HG03064 (cell line): Measurements from ENCODE around the gene C2.
"Not testable (repeated sequence)": the region's sequence is repeated elsewhere in the genome, so short reads cannot be mapped to it uniquely, and the experiment has no call there.

Experiments used
- ATAC-seq: cut with Tn5 transposase; IDR thresholded peaks from one replicate; pipeline ENCODE4 v1.9.1; 2021; ENCODE audit warnings: low read depth; ENCODE audit not compliant: unreplicated experiment

C2 gene

DNA sequence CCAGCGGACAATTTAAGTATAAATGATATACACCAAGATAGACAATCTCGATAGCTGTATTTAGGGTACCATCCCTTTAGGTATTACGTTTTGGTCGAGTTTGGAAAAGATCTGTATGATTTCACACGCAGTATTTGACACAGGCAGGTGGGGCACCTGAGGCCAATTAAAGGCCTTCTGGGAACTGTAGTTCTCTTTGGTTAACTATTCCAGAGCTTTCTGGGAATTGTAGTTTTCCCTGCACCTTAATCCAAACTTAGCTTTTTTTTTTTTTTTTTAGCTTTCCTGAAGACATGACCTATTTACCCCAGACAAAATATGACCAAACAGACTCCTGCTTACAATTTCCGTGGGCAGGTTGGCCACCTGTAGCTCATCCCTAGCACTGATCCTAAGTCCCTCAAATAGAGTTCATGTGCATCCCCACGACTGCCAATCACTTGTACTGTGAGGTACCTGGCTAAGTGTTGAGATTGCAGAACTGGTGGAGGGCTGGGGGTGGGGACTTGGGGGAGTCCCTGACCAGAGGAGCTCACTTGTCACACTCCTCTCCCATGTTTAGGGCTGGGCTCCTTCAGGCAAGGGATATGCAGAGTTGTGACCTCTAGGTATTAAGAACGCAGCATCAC lies 29.0 kb upstream of the C2 start:
- no peak for ATAC-seq

DNA sequence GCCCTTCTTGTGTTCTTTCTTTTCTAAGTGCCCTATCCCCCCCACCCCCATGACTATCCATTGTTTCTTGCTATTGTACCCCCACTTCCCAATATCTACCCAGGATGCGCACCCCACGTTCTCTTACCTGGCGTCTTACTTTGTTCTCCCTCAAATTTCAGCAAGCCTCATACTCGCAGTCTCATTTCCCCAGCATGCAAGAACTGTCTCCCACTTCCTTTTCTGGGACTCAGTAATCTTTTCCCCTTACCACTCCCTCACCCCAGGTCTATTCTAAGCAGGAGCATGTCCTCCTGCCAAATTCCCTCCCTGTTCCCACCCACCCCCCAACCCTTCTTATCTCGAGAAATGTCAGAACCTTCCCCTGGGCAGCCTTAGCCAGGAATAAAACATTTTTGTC lies 28.3 kb upstream of the C2 start:
- ATAC-seq: no peak

GRCh38 chr6:31899882-31900722 lies 27.4 kb upstream of the C2 start:
- ATAC-seq: no peak

DNA sequence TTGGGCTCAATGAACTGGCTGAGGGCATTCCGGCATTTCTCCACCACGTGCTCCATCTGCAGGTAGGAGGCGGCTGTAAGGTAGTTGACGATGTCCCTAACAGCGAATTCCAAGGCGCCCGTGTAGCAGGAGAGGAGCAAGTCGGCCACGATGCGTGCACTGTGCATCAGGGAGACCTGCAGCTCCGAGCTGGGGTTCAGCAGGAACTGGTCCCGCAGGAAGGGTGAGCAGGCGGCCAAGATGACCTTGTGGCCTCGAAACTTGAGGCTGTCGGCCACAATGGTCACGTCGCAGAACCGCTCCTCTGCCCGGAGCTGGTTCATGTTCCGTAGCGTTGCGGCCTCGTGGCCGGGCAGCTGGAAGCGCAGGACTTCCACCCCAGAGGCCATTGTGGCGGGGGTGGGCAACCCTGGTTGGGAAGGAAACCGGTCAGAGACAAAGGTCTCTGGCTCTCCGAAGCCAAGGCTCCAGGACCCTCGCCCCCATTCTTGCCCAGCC lies 26.6 kb upstream of the C2 start:
- no peak for ATAC-seq

DNA sequence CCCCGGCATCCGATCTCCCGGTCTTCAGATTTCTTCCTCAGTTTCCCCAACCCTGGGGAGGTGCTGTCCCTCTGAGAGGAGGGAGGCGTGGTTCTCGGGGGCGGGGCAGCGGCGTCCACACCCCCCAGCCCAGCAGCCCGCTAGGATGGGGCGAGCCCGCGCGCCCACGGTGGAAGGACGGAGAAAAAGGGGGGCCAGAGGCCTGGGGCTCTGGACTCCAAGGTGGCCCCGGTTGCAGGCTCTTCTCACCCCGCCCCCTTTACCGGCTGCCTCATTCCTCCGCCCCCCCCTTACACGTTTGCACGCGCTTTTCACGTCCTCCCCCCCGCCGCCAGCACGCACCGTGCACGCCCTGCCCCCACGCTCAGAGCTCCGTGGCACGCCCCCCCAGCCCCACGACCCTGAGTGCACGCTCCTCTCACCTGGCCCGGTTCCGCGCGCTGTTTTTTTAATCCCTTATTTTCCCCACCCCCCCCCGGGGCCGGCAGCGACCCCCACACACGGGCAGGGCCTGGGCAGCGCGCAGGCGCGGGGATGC lies 26.0 kb upstream of the C2 start:
- ATAC-seq: no peak

GRCh38 chr6:31901953-31902643 lies 25.4 kb upstream of the C2 start, which contains the start of gene ZBTB12:
Gene ZBTB12 (minus strand): TSS chr6:31902086. CDS start chr6:31901305, 781 bp downstream.
- no peak for ATAC-seq

- no peak for ATAC-seq
These were observed 23.6 kb upstream of the C2 start for GRCh38 chr6:31903957-31904356.

DNA sequence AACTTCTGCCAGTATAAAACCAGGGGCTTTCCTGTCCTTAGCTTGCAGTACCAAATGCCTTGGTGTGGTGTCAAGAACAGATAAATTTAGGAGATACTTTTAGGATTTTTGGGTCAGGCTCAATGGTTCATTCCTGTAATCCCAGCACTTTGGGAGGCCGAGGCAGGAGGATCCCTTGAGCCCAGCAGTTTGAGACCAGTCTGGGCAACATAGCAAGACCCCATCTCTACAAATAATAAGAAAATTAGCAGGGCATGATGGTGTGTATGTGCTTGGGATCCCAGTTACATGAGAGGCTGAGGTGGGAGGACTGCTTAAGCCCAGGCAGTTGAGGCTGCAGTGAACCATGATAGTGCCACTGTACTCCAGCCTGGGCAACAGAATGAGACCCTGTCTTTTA lies 22.5 kb upstream of the C2 start:
- ATAC-seq: no peak

DNA sequence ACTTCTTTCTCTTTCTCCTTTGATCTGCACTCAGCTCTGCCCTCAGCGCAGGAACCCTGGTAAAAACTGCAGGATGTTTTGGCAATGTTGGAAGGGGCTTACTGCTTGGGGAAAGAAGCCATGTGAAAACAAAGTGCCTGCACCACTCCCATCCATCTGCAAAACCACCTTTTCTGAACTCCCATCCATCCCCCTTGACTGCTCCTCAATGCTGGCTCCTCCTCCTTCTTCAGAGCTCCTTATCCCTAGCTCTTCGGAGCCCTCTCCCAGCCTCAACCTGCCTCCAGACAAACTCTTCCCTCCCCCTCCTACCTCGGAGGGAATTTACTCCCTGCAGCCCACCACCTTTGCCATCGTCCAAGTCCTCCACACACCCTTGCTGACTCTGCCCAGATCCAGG lies 21.4 kb upstream of the C2 start:
- no peak for ATAC-seq

GRCh38 chr6:31906727-31907126 lies 20.8 kb upstream of the C2 start:
- not testable (repeated sequence) for ATAC-seq

GRCh38 chr6:31907158-31907813 lies 20.2 kb upstream of the C2 start:
- no peak for ATAC-seq

DNA sequence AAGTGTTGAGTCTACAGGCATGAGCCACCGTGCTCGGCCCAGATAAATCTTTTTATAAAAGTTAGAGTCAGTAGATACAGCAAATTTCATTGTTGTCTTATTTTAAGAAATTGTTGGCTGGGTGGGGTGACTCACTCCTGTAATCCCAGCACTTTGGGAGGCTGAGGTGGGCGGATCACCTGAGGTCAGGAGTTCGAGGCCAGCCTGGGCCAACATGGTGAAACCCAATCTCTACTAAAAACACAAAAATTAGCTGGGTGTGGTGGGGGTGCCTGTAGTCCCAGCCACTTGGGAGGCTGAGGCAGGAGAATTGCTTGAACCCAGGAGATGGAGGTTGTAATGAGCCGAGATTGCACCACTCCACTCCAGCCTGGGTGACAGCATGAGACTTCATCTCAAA lies 19.3 kb upstream of the C2 start:
- ATAC-seq: not testable (repeated sequence)

- no peak for ATAC-seq
These were observed 18.7 kb upstream of the C2 start for GRCh38 chr6:31908791-31909190.

DNA sequence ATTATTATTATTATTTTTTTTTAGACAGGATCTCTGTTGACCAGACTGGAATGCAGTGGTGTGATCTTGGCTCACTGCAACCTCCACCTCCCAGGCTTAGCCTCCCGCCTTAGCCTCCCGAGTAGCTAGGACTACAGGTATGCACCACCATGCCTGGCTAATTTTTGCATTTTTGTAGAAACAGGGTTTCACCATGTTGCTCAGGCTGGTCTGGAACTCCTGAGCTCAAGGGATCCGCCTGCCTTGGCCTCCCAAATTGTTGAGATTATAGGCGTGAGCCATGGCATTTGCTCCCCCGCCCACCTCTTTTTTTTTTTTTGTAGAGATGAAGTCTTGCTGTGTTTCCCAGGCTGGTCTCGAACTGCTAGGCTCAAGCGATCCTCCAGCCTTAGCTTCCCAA lies 18.2 kb upstream of the C2 start:
- ATAC-seq: not testable (repeated sequence)

DNA sequence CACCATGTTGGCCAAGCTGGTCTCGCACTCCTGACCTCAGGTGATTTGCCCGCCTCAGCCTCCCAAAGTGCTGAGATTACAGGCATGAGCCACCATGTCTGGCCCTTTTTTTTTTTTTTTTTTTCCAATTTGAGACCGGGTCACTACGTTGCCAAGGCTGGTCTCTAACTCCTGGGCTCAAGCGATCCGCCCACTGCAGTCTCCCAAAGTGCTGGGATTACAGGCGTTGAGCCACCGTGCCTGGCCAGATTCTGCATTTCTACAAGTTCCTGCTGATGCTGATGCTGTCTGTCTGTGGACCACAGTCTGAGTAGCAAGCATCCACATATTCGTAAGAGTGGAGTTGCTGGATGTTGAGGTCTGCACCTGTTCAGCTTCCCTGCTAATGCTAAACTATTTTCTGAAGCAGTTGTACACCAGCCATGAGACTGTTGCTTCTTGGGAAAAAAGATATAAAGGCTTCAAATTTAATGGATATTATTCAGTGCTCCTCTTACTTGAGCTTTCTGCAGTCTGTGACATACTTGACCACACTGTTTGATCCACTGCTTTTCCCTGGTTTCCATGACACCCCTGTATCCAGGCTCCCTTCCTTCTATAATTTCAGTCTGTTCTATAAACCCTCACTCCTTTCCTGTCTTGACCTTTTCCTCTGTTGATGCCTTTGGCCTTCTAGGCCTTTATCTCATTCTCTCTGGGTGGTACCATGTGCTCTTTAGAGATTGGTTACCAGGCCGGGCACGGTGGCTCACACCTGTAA lies 15.5 kb upstream of the C2 start:
- ATAC-seq: no peak

- ATAC-seq: no peak
These were observed 12.2 kb upstream of the C2 start for GRCh38 chr6:31915351-31915750.

DNA sequence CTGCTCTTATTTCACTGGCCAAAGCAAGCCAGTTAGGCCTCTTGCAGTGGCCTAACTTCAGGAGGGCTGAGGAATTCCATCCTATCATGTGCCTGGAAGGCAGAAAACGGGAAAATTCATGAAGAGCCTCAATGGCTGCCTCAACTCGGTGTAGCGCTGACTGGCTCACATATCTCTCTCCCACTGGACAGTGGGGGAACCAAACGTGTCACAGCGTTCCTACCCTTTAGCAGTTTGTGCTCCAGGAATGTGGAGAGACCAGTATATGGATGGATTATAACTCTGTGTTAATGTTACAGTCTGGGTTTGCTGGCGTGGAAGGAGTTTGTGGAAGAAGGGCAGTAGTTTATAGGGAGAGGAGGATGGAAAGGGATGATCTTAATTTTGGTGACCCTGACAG lies 11.8 kb upstream of the C2 start:
- no peak for ATAC-seq

GRCh38 chr6:31918069-31918720 lies 9.3 kb upstream of the C2 start:
- no peak for ATAC-seq

DNA sequence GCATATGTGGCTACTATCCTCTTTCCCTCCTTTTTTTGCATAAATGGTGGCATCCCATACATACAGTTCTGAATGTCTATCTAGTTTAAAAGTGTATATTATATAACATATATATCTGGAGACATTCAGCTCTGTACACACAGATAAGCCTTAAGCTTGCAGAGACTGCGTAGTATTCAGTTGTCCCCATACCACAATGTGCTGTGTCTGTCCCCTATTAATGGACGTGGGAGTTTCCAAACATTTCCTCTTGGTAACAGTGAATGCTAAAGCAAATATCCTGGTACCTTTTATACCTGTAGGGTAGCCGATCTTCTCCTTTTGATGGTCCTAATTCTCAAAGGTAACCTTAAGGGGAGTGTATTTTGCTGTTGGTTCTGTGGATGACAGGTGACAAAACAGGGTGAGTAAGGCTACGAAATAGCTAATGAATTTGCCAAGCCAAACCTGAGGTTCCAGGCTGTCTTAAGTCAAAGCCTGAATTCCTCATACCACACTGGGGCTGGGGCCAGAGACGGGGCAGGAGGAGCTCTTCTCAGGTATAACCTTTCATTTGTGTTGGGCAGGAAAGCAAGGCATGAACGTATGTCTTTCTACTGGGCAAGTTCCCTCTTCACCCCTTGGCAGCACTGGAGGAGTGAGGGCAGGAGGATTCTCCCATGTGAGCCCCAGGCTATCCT lies 7.8 kb upstream of the C2 start:
- no peak for ATAC-seq
